CD4-positive, alpha-beta T cell treated with Interferon alpha-2 for 1 hour (primary cell): Measurements from ENCODE around the gene PARVB.

Experiments used
- DNase-seq, 2 donors: peaks; one replicate each; pipeline ENCODE4 v3.0.0-alpha.2; 2020 to 2022

Gene PARVB

DNA sequence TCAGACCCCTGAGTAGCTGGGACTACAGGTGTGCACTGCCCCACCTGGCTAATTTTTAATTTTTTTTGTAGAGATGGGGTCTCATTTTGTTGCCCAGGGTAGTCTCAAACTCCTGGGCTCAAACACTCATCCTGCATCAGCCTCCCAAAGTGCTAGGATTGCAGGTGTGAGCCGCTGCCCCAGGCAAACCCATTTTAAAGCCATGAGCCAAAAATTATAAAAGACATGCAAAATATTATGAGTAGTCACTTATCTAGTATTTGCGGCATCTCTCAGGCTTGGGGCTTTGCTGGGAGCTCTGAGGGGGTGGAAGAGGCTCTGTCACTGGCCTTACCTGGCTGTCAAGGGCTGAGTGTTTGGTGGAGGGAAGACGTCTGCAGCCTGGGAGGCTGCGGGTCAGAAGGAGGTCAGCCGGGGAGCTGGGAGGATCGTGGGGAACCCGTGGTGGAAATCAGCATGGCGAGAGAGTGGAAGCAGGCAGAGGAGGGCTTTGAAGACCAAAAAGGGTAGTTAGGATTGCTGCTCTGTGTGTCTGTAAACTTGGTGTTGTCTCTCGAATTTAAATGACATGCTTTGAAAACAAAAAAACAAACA lies 87.6 kb downstream of the PARVB start:
- no peak for DNase-seq

DNA sequence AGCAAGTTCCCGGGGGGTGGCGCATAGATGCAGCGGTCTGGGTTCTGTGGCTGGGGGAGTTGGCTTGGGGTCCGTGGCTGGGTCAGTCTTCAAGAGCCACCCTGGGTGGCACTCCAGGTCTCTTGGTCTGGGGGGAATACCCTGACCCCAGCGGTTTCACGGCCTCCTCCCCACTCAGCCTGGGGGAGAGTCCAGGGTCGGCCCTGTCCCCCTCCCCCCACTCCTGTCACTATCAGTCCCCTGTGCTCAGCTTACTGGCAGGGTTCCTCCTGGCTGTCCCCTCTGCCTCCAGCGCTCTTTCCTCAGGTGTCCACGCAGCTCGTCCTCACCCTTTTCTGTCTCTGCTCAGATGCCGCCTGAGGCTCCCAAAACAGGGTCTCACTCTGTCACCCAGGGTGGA lies 88.1 kb downstream of the PARVB start:
- DNase-seq: no peak

DNA sequence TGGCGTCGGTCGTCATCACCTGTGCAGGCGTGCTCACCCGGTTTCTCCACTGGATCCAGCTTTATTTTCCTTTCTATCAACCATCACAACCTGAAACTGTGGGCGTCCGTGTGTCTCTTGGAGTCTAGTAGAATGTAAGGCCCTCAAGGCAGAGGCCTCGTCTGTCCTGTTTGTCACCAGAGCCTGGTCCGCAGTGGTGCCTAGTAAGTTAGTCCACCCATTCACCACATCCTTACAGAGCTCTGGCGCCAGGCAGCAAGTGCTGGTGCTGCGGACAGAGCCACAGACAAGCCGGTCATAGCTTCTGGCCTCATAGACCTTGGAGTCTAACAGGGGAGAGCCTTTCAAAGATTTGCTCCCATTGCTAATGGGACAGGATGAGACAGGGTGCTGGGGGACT lies 92.2 kb downstream of the PARVB start:
- no peak for DNase-seq

DNA sequence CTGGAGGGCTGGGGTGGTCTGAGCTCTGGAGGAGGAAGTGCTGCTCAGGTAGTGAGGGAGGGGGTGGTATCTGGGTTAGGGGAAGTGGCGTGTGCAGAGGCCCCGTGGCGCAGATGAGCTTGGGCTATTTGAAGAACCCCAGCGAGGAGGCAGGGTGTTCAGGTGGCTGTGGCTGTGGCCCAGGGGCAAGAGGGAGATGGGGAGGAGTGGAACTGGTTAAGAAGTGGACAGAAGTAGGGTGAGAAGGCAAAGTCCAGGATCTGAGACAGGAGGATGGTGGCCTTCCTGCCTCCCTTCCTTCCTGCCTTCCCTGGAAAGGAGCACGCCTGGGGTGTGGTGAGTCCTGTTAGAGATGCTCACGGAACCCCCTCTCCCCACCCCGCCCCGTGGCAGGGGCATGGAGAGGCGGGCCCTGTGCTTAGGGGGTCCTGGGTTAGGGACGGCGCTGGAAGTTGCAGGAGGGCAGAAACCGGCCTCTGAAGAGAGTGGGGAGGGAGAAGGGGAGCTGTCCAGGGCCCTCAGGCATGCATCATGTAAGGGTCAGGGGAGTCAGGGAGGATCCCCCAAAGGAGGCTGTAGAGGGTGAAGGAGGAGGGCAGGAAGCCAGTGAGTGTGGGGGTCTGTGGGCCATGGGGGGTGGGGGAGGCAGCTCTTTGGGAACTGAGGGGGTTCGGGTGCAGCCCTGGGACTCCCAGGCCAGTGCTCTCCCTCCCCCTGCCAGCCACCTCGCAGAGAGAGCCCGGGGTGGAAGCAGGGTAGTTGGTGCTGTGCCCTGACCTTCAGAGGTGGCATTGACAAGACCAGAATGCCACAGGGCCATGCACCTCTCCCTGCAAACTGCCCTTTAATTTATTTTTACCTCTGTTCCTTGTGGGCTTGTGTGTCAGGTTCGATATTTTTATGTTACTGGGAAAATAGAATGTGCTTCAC lies 92.9 kb downstream of the PARVB start:
- DNase-seq: no peak

DNA sequence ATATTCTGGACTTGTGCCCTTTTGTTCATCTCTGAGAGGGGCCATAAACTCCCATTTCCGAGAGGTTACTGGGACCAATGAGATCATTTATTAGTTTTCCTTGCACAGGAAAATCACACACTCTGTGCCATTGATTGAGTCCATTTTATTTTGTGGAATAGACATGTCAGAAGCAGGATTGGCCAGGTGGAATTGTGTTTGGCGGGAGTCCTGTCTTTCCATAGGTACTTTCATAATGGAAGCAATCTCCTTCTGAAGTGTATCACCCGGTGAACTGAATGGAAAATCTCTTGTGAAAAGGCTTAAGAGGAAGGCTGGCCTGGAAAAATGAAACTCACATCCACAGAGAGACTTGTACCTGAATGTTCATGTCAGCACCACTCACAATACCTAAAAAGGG lies 93.6 kb downstream of the PARVB start:
- DNase-seq: no peak

DNA sequence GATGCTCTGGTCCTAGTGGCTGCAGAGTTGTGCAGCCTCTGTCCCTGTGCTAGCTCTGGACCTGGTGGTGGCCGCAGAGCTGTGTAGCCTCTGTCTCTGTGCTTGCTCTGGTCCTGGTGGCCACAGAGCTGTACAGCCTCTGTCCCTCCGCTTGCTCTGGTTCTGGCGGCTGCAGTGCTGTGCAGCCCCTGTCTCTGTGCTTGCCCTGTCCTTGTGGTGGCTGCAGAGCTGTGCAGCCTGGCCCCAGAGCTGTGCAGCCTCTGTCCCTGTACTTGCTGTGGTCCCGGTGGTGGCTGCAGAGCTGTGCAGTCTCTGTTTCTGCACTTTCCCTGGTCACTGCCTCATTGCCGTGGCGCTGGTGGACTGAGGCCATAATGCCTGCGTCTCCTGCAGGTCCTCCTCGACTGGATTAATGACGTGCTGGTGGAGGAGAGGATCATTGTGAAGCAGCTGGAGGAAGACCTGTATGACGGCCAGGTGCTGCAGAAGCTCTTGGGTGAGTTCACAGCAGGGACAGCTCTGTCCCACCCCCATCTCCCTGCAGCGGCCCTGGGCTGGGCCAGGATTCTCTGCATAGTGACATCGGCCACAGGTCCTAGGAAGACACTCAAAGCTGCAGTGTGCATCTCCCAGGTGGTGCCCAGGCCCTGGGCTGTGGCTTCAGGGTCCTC lies 94.7 kb downstream of the PARVB start:
- DNase-seq: no peak

DNA sequence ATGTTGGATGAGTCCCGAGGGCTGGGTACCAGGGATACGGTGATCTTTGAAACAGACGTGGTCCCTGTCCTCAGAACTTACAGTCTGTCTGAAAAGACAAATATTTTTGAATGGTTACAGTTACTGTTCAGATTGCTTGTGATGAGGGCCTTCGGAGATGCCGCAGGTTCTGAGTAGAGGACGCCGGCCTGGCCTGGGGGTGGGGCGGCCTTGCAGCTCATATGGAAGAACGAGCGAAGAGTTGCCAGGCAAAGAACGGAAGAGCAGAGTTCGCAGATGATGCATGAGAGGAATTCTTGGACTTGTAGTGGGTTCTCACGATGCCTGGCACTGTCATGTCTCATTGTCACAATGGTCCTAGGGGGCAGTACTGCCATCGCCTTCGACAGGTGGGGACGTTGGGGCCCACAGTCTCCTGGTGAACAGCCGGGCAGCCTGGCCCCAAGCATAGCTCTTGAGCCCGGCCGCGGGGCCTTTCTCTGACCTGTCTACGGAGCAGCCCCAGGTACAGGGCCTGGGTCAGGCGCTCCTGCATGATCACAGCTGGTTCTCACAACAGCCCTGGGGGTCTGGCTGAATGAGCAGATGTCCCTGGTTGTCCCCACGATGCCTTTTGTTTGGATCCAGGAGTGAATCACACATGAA lies 95.7 kb downstream of the PARVB start:
- DNase-seq: no peak

DNA sequence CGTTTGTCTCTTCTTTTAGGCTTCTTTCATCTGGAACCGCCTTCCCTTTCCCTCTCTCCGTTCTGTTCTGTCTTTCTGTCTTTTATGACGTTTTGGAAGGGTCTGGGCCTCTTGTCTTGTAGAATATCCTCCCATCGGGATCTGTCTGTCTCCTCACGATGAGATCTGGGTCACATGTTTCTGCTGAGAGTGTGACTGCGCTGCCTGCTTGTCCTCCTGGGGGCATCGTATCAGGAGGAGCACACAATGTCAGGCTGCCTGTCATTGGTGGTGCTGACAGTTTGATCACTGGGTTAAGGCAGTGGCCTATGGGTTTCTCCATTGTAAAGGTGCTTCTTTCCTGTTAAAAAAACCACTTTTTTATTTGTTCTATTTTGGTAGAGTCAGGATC lies 96.2 kb downstream of the PARVB start:
- DNase-seq: no peak

DNA sequence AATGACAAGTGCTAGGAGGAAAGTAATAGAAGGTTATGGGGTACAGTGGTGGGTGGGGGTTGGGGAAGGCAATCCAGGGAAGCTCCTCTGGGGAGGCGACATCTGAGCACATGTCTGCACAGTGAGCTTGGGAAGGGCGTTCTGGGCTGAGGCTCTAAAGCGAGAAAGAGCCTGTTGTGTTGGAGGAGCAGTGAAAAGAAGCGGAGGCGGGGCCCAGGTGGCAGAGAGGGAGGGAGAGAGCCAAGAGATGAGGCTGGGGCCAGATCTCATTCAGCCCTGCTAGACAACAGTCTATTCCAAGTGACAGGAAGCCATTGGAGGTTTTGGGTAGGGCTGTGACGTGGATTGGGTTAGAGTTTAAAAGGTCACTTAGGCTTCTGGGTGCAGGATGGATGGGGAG lies 101.3 kb downstream of the PARVB start:
- DNase-seq: no peak

DNA sequence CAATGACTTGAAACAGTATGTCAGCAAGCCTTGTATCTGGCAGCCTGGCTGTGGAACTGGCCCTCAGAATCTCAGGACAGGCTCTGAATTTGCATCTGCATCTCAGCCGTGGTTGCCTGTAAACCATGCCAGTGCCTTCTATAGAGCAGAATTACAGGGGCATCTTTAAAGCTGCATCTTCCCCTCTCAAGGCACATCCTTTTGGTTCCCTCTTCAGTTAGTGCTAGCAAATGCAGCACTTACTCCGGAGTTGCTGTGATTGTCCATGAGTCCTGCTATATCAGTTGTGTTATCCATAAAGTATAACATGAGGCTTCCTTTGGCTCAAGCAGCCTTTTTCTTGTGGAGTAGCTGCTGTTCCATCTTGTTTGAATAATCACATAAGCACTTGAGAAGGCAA lies 102.7 kb downstream of the PARVB start:
- DNase-seq: no peak

DNA sequence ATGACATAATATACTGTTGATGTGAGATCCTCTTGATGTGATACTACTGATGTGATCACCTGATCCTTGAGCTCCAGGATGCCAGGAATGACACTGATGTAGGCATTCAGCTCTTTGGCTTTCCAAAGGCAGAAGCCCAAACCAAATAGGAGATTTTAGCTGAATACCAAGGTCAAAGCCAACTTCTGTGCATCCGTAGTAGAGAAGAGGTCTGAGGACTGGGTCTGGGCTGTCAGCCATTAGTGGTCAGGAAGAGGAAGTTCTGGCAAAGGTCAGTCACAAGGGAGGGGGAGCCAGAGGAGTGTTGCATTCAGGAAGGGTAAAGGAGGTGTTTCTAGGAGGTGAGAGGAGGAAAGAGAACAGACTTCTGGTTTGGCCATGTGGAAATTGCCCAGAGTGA lies 103.3 kb downstream of the PARVB start:
- DNase-seq: no peak

DNA sequence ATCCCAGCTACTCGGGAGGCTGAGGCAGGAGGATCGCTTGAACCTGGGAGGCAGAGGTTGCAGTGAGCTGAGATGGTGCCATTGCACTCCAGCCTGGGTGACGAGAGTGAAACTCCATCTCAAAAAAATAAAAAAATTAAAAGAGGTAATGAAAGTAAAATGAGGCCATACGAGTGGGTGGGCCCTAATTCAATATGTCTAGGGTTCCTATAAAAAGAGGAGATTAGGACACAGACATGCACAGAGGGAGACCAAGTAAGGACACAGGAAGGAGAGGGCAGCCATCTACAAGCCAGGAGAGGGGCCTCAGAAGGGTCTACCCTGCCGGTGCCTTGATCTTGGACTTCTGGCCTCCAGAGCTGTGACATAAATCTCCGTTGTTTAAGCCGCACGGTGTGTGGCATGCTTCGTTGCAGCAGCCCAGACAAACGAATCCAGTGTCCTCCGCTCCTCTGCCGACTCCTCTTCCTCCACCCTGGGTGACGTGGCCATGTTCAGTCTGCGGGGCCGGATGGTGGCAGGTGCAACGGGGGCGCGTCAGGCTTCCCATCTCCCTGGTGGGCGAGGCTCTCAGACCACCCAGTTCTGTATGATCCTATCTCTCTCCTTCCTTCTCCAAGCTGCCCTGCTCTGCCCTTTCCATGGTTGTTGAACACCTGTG lies 105.0 kb downstream of the PARVB start:
- DNase-seq: no peak

DNA sequence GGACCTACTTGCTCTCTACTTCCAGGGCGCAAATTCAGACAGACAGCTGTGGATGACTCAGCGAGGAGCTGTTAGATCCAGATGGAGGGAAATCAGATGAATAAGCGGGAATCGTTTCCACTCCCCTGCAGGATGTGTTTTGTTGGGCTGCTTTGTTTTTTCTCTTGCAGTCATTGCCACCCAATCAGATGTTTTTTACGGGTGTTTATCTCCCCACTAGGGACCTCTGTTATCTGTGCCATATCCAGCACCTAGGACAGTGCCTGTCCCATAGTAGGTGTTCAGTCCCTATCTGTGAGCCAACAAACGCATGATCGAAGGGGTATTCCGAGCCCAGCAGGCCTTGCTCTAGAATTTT lies 105.5 kb downstream of the PARVB start:
- DNase-seq: no peak

DNA sequence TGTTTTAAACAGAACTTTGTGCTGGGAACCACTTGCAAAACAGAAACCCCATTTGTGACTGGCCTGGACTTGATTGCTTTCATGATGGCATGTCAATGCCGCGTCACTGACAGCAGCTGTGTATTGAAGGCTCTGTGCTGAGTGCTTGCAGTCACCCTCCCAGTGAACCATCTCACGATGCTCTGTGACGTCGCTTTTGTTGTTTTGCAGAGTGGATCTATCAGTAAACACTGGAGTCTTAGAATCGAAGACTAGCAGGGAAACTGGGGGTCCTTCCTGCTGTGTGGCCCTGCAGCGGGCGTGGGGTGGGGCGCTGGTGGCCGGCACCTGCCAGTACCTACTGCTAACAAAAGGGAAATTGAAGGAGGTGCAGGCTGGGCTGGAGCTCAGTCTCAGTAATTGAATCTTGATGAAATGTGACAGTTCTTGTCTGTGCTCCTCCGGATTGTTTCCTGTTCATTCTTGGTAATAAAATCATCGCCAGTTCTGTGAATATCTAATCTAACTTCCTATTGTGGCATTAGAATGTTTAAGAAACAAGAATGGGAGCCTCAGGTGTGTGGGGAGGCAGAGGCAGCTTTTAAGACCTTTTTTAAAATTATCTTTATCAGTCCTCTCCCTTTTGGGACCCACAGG lies 106.1 kb downstream of the PARVB start:
- no peak for DNase-seq

DNA sequence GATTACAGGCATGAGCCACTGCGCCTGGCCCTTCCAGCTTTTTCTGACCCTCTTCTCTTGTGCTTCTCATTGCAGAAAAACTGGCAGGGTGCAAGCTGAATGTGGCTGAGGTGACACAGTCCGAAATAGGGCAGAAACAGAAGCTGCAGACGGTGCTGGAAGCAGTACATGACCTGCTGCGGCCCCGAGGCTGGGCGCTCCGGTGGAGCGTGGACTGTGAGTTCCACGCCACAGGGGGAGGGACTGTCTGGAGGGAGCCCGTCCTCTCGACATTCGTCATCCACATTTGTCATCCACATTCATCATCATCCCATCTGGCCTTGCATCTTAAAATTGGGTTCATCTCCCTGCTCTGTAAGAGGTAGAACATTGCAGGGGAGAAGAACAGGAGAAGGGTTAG lies 107.3 kb downstream of the PARVB start:
- DNase-seq: no peak

DNA sequence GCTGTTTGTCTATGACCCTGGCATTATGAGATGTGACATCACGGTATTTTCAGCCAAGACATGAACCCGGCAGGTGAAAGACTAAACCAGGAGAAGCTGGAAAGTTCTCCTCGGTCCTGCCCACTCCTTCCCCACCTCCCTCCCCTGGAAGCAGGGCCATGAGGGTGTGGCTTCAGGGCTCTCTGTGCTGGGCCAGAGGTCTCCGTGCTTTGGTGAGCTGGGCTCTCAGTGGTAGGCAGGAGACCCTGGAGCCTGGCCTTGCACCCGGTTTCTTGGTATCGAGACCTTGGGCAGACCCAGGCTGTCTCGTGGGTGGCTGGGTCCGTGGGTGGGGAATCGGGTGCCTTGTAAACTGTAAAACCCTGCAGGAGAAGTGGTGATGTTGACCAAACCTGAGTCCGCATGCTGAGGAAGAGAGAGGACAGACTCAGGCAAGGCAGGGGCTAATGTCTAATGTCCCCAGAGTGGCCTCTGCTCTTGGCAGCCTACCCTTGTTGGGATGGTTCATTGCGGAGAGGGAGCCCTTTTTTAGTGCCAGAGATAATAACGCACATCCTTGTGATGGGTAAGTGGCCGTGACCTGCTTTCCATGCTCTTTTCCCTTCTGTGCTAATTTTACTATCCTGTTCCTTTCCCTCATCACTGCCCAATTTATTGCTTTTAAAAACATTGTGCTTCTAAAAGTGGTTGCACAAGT lies 108.0 kb downstream of the PARVB start:
- no peak for DNase-seq

DNA sequence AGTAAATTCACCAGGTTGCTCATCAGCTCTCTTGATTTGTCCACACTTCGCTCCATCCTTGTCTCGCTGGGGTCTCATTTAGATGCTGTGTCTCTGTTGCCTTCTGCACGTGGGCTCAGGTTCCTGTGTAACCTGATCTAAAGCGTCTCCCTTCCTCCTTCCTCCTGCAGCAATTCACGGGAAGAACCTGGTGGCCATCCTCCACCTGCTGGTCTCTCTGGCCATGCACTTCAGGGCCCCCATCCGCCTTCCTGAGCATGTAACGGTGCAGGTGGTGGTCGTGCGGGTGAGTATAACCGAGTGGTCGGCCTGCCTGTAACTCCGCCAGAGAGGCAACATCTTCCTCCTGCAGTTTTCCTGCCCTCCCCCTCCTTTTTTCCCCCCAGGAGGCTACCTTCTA lies 108.6 kb downstream of the PARVB start:
- DNase-seq: no peak

DNA sequence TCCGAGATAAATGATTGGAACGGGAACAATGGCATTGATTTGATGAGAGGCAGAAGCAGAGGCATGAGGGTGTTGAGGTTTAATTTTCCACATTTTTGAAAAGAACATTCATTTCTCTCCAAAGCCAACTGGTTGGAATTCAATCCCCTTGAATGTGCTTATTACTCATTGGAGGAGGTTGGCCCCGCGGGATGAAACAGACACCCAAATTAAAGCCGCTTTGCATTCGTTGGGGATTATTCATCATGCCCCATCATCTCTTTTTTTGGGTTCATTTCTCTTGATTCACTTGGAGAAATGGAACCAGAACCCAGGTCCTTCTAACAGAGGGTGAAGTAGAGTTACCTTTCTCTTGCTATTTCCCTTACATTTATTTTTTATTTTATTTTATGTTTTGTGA lies 109.1 kb downstream of the PARVB start:
- DNase-seq: no peak

DNA sequence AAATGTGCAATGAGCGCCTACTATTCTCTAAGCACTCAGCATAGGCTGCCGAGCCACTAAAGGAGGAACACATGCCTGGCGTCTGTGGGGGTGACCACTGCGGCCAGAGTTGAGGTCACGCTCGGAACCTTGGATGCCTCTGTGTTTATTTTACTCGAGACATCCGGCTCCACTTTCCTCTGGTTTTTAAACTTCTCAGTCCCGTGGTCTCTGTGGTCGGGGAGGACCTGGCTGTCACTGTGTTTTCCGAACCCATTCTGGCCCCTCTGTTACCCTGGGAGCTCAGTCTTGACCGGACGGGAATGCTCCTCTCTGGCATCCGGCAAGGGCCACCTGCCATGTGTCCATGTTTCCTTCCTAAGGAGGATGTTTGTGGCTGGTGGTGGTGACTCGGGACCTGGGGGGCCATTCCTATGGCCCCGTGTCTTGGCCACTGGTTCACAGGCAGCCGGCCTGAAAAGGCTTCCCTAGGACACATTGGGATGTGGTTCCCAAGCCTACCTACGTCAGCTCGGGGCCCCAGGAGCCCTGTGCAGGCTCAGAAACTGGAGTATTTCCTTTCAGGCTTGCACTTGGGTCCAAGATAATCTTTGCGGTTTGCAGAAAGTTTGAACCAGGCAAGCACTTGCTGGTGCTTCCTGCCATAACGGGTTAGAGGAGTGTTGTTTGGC lies 109.9 kb downstream of the PARVB start:
- no peak for DNase-seq

DNA sequence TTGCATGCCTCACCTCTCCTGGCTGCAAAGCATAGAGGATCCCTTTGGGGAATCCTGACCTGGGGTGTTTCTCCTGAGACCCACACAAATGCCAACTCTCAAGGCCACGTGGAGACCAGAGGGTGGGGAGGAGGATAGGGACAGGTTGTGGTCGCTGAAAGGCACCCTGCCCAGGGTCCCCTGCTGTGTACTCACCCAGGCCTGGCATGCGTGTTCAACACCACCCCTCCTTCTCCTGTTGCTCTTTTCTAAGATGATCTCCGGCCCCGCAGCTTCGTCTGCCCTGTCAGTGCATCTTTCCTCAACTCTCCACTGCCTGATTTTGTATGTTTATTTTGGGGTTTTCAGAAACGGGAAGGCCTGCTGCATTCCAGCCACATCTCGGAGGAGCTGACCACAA lies 112.0 kb downstream of the PARVB start:
- no peak for DNase-seq

DNA sequence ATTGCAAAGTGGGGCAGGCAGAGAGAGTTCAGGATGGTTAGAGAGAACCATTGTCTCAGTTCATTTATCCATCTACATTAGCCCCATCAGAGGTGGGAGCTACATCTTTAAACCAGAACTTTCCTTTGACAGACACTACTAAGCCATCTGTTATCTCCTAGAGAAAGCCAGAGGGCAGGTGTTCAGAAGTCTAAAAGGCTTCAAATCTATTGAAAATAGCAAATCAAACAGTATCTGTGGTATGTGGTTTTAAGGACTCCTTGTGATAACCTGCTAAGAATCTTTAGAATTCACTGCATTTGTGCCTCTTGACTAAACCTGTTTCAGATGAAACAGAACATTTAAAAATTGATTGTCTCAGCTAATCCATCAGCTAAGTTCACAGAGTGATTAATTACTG lies 112.7 kb downstream of the PARVB start:
- DNase-seq: no peak
